Smooth muscle cell (in vitro differentiated cells): ENCODE data around the gene WDFY4. TPM values are rescaled to one million over a fixed set of nuclear protein-coding genes. Genes with fewer than 3 reads are reported as not detected.

Source experiments
- DNase-seq: peaks from one replicate; lab custom pipeline; 2025; ENCODE audit not compliant: unreplicated experiment; lab: John Stamatoyannopoulos, UW
- H2AFZ ChIP-seq: fragments of 200-600 bp; sonication (generic); 2 replicates; pipeline ENCODE4 v1.6.0; 2016; ENCODE audit warnings: antibody characterized with exemption, low read depth, mild to moderate bottlenecking
- H3F3A ChIP-seq: fragments of 200-600 bp; sonication (generic); 2 replicates; pipeline ENCODE4 v1.6.0; 2017; ENCODE audit warnings: antibody characterized with exemption, low read depth
- H3K27ac ChIP-seq: fragments of 200-600 bp; sonication (generic); 2 replicates; pipeline ENCODE4 v1.5.1; 2016; ENCODE audit warnings: low read depth, mild to moderate bottlenecking
- H3K27me3 ChIP-seq: fragments of 200-600 bp; sonication (generic); 2 replicates; pipeline ENCODE4 v1.6.1; 2016; ENCODE audit warnings: low read depth, mild to moderate bottlenecking
- H3K36me3 ChIP-seq: fragments of 200-600 bp; sonication (generic); 2 replicates; pipeline ENCODE4 v1.5.1; 2016; ENCODE audit warnings: low read depth
- H3K4me1 ChIP-seq: fragments of 200-600 bp; sonication (generic); 2 replicates; pipeline ENCODE4 v1.5.1; 2016; ENCODE audit warnings: low read depth
- H3K4me2 ChIP-seq: fragments of 200-600 bp; sonication (generic); 2 replicates; pipeline ENCODE4 v1.6.0; 2016; ENCODE audit warnings: mild to moderate bottlenecking
- H3K4me3 ChIP-seq: fragments of 200-600 bp; sonication (generic); 2 replicates; pipeline ENCODE4 v1.5.1; 2016; ENCODE audit warnings: mild to moderate bottlenecking
- H3K79me2 ChIP-seq: fragments of 200-600 bp; sonication (generic); 2 replicates; pipeline ENCODE4 v1.6.0; 2016; ENCODE audit warnings: low read depth, mild to moderate bottlenecking
- H3K9ac ChIP-seq: fragments of 200-600 bp; sonication (generic); 2 replicates; pipeline ENCODE4 v1.6.0; 2016; ENCODE audit warnings: low read depth
- H3K9me3 ChIP-seq: fragments of 200-600 bp; sonication (generic); replicated peaks from 2 replicates; pipeline ENCODE4 v1.5.1; 2016; ENCODE audit warnings: low read depth
- H4K20me1 ChIP-seq: fragments of 200-600 bp; sonication (generic); 2 replicates; pipeline ENCODE4 v1.6.0; 2016; ENCODE audit warnings: low read depth
- WGBS: methylation state at CpG from one replicate; pipeline ENCODE4 v1.1.7; 2016; ENCODE audit warnings: low lambda C conversion rate; 5-methylcytosine and 5-hydroxymethylcytosine counted together
- polyA plus RNA-seq: library from polyadenylated mRNA; unstranded; fragments of >200 nt; fragmentation: Nextera tagmentation; extraction: Ambion mirVana; gene quantifications from 2 replicates; pipeline ENCODE4 v1.2.1, GENCODE V29; 2016
- total RNA-seq: library from RNA; depleted of rRNA; stranded (reverse); fragments of >200 nt; gene quantifications from 2 replicates; pipeline ENCODE4 v1.2.3, GENCODE V29; 2014
- TF ChIP-seq, protein P1 (sequence below): fragments of 200-600 bp; sonication (generic); IDR thresholded peaks from 2 replicates; pipeline ENCODE4 v1.5.1; 2017; ENCODE audit warnings: borderline replicate concordance, mild to moderate bottlenecking, antibody characterized with exemption; ENCODE audit not compliant: insufficient read depth, poor library complexity, severe bottlenecking

WDFY4 gene
- total and polyA plus RNA-seq, 2 experiments from 2014 or later, result not detected

GRCh38 chr10:48807791-48808470, 123.3 kb downstream of the WDFY4 start:
- Histone ChIP-seq H3K9ac (no peak overlapping the region), H3K79me2 (no peaks in the 10 kb centered on the region), H3K4me1 (no peaks in the 10 kb centered on the region), H4K20me1 (no peaks in the 10 kb centered on the region), H3K9me3 (no peaks in the 10 kb centered on the region), H3K4me2 (no peak overlapping the region), H2AFZ (no peak overlapping the region), H3K27ac (no peak overlapping the region), H3F3A (no peaks in the 10 kb centered on the region), H3K27me3 (no peaks in the 10 kb centered on the region), H3K36me3 (no peaks in the 10 kb centered on the region), H3K4me3 (no peak overlapping the region)
- DNase-seq, result no peak
- WGBS, result 78% methylated on average over 2 of the region's 2 CpGs
- TF ChIP-seq, protein P1, sequence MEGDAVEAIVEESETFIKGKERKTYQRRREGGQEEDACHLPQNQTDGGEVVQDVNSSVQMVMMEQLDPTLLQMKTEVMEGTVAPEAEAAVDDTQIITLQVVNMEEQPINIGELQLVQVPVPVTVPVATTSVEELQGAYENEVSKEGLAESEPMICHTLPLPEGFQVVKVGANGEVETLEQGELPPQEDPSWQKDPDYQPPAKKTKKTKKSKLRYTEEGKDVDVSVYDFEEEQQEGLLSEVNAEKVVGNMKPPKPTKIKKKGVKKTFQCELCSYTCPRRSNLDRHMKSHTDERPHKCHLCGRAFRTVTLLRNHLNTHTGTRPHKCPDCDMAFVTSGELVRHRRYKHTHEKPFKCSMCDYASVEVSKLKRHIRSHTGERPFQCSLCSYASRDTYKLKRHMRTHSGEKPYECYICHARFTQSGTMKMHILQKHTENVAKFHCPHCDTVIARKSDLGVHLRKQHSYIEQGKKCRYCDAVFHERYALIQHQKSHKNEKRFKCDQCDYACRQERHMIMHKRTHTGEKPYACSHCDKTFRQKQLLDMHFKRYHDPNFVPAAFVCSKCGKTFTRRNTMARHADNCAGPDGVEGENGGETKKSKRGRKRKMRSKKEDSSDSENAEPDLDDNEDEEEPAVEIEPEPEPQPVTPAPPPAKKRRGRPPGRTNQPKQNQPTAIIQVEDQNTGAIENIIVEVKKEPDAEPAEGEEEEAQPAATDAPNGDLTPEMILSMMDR, result no peak

DNA sequence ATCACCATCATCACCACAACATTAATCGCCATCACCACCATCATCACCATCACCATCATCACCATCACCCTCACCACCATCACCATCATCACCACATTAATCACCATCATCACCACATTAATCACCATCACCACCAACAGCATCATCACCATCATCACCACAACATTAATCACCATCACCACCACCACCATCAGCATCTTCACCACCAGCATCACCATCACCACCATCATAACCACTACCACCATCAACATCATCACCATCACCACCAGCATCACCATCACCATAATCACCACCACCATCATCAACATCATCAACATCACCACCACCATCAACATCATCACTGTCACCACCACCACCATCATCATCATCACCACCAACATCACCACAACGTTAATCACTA, 124.6 kb downstream of the WDFY4 start:
- TF ChIP-seq, protein P1, result no peak
- H3K79me2 ChIP-seq, result no peaks in the 10 kb centered on the region
- no peak overlapping the region for H3K27ac ChIP-seq
- no peaks in the 10 kb centered on the region for H3K27me3 ChIP-seq
- H3F3A ChIP-seq, result no peaks in the 10 kb centered on the region
- 87% methylated on average over 2 of the region's 2 CpGs for WGBS
- no peak overlapping the region for H3K4me2 ChIP-seq
- H3K36me3 ChIP-seq, result no peaks in the 10 kb centered on the region
- no peak overlapping the region for H3K4me3 ChIP-seq
- no peak overlapping the region for H2AFZ ChIP-seq
- no peaks in the 10 kb centered on the region for H3K4me1 ChIP-seq
- no peaks in the 10 kb centered on the region for H4K20me1 ChIP-seq
- no peak overlapping the region for H3K9ac ChIP-seq
- no peak for DNase-seq
- no peaks in the 10 kb centered on the region for H3K9me3 ChIP-seq

DNA sequence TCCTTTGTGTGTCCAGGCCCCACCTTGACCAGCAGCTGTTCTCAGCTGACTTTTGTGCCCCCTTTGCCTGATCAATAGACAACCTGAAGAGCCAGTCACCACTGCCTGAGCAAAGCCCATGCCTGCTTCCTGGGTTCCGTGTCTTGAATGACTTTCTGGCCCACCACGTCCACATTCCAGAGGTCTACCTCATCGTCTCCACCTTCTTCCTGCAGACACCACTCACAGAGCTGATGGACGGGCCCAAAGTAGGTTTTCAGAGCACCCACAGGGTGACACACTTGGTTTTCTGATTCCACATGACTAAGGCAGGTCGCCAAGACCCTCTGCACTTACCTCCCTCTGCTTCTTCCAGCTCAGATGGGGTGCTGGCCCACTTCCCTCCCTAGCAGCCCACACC, 126.8 kb downstream of the WDFY4 start:
- no peaks in the 10 kb centered on the region for H3K9me3 ChIP-seq
- no peak overlapping the region for H3K9ac ChIP-seq
- H2AFZ ChIP-seq, result no peak overlapping the region
- WGBS, result 74% methylated on average over 5 of the region's 5 CpGs
- H3K36me3 ChIP-seq, result no peaks in the 10 kb centered on the region
- no peak overlapping the region for H3K4me2 ChIP-seq
- H3K4me1 ChIP-seq, result no peaks in the 10 kb centered on the region
- TF ChIP-seq, protein P1, result no peak
- H3K27ac ChIP-seq, result no peak overlapping the region
- H3K4me3 ChIP-seq, result no peak overlapping the region
- H3K27me3 ChIP-seq, result no peaks in the 10 kb centered on the region
- no peak for DNase-seq
- no peaks in the 10 kb centered on the region for H3K79me2 ChIP-seq
- H3F3A ChIP-seq, result no peaks in the 10 kb centered on the region
- no peaks in the 10 kb centered on the region for H4K20me1 ChIP-seq

GRCh38 chr10:48811917-48812316, 127.2 kb downstream of the WDFY4 start:
- Histone ChIP-seq H3K4me3 (no peak overlapping the region), H3K27me3 (no peaks in the 10 kb centered on the region), H3K9ac (no peak overlapping the region), H3K36me3 (no peaks in the 10 kb centered on the region), H3K79me2 (no peaks in the 10 kb centered on the region), H3K4me2 (no peak overlapping the region), H3F3A (no peaks in the 10 kb centered on the region), H3K4me1 (no peaks in the 10 kb centered on the region), H2AFZ (no peak overlapping the region), H4K20me1 (no peaks in the 10 kb centered on the region), H3K9me3 (no peaks in the 10 kb centered on the region), H3K27ac (no peak overlapping the region)
- WGBS, result 98% methylated on average over 4 of the region's 4 CpGs
- no peak for DNase-seq
- TF ChIP-seq, protein P1, result no peak
